PFSK-1 (cell line): Measurements from ENCODE around the gene RCE1. TPM values are rescaled to one million over a fixed set of nuclear protein-coding genes. Genes with fewer than 3 reads are reported as not detected.

Source experiments
- FOXP2 ChIP-seq: optimal IDR thresholded peaks from 2 replicates; pipeline ENCODE3; 2011; ENCODE audit warnings: borderline replicate concordance, control low read depth, inconsistent platforms; ENCODE audit not compliant: insufficient read depth; ENCODE audit errors: extremely low read length, extremely low read depth
- POLR2AphosphoS5 ChIP-seq: IDR thresholded peaks from 2 replicates; pipeline ENCODE4 v1.6.1; 2012; ENCODE audit warnings: low read depth, mild to moderate bottlenecking, control low read depth, low read length, moderate library complexity
- REST ChIP-seq, 2 experiments: IDR thresholded peaks; 2 replicates each; pipeline versions ENCODE4 v1.6.1 to v1.8.0; 2011 to 2012; ENCODE audit warnings: low read depth in 2 of 2, low read length in 2 of 2, control low read depth in 1 of 2, inconsistent platforms in 1 of 2, mild to moderate bottlenecking in 1 of 2, moderate library complexity in 1 of 2; ENCODE audit not compliant: insufficient read depth in 1 of 2
- SIN3A ChIP-seq: IDR thresholded peaks from 2 replicates; pipeline ENCODE4 v1.6.1; 2012; ENCODE audit warnings: mild to moderate bottlenecking, low read length, moderate library complexity, borderline replicate concordance; ENCODE audit not compliant: insufficient read depth
- TAF1 ChIP-seq: IDR thresholded peaks from 2 replicates; pipeline ENCODE4 v1.6.1; 2012; ENCODE audit warnings: low read length, control low read depth, borderline replicate concordance; ENCODE audit not compliant: insufficient read depth
- polyA plus RNA-seq: library from polyadenylated mRNA; unstranded; fragments of >200 nt; gene quantifications from one replicate; pipeline ENCODE4 v1.2.1, GENCODE V29; 2012; ENCODE audit warnings: low read depth, missing spikeins; ENCODE audit not compliant: insufficient read length

Gene RCE1
- polyA plus RNA-seq = 42.7 TPM

- TF ChIP-seq TAF1 (peak; percentile 58; the same call in 1 of the 2 replicates), SIN3A (no peak), FOXP2 (peak; percentile 95), REST (IDR thresholded peaks at IDR 0.05; ENCODE audit: insufficient read depth in 1 of 2, low read depth in 2 of 2, low read length in 2 of 2) (no peak), POLR2AphosphoS5 (peak; percentile 93)
Measured at GRCh38 chr11:66842896-66843775, at the start of gene RCE1. Gene RCE1 (plus strand): TSS chr11:66843441. CDS start chr11:66843456, 15 bp downstream.

- no peak for TF ChIP-seq REST (IDR thresholded peaks at IDR 0.05; ENCODE audit: insufficient read depth in 1 of 2, low read depth in 2 of 2, low read length in 2 of 2)
- no peak for TF ChIP-seq POLR2AphosphoS5
- no peak for TF ChIP-seq TAF1
- TF ChIP-seq SIN3A = no peak
- no peak for TF ChIP-seq FOXP2
Measured at GRCh38 chr11:66800720-66801428, 42.4 kb upstream of the RCE1 start.

GRCh38 chr11:66809592-66809991 is 33.6 kb upstream of the RCE1 start:
- TF ChIP-seq POLR2AphosphoS5 = no peak
- TF ChIP-seq TAF1 = no peak
- TF ChIP-seq REST (IDR thresholded peaks at IDR 0.05; ENCODE audit: insufficient read depth in 1 of 2, low read depth in 2 of 2, low read length in 2 of 2) = no peak
- TF ChIP-seq FOXP2 = no peak
- no peak for TF ChIP-seq SIN3A

GRCh38 chr11:66810576-66811185 is 32.6 kb upstream of the RCE1 start:
- TF ChIP-seq SIN3A (no peak), REST (IDR thresholded peaks at IDR 0.05; ENCODE audit: insufficient read depth in 1 of 2, low read depth in 2 of 2, low read length in 2 of 2) (no peak), FOXP2 (no peak), POLR2AphosphoS5 (no peak), TAF1 (no peak)
